HG03457 (cell line): ENCODE measurements around the gene RPE65.
A peak's percentile ranks its signal among the peaks of the same experiment; 100 is the strongest.
"Not testable (repeated sequence)": the region's sequence is repeated elsewhere in the genome, so short reads cannot be mapped to it uniquely, and the experiment has no call there.

ENCODE experiments used
- ATAC-seq: cut with Tn5 transposase; IDR thresholded peaks from one replicate; pipeline ENCODE4 v1.9.1; 2021; ENCODE audit warnings: moderate number of reproducible peaks; ENCODE audit not compliant: unreplicated experiment

Gene RPE65

DNA sequence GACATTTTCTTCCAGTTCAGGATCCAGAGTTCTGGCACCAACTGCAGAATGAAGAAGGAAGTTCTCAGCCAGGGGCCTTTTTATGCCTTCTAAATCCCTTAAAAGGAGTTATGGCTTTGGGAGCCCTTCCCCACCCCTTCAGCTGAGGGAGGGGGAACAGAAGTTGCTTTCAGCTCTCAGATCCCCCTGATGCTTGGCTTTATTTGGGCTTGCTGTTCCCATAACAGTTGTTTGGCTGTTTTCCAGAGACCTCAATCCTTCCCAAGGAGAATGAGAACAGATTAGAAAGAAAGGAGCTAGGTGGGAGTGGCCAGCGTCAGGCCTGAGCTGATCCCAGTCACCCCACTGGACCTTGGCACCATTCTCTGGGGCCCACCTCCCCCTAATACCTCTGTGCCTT is at the start of gene RPE65:
Gene RPE65, minus strand, starts transcription at position 54 of the 400 bp plus-strand sequence. Its CDS starts 49 bp downstream, at position 5.
- no peak for ATAC-seq

DNA sequence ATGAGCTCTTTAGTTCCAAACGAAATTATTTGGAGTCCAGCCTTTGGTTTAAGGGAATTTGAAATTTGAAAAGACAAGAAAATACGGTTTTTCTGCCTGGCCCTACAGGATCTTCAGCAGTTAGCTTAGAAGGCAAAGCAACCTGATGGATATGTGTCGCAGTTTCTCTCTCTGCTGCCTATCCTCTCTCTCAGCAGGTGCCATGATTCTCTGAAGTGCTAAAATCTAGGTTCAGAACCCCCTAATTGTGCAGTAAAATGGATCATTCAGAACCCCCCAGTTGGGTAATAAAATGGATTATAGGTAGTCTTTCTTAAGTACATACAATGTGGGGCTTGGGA is 47.6 kb upstream of the RPE65 start:
- no peak for ATAC-seq

DNA sequence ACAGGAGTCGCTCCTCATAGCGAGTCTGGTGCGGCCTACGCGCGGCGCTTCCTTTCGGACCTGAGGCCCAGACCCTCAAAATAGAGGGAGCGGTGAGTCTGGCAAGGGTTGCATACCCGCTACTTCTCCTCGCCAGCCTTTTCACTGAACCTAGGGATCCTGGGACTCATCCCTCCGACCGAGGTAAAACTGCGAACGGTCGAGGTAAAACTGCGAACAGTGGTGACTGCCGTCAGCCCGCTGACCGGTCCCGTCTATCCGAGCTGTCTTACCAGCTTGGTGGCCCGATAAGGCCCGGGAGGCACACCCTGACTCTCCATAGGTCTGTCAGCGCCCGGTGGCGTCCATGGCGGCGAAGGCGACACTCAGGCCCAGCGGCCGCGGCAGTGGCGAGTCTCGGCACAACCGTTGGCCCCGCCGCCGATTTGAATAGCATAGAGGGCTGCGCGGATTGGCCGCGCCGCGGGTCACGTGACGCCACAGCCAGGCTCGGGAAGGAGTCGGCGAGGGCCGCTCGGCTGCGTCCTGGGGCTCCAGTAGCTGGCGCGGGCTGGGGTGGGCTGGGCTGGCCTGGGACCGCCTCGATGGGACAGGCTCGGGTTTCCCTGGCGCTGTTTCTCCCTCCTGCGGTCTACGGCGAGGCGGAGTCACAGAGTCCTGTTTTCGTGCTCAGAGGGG is 47.1 kb upstream of the RPE65 start, which contains the start of gene DEPDC1:
Gene DEPDC1, minus strand, starts transcription at position 403 of the 678 bp plus-strand sequence. Its CDS starts 83 bp downstream, at position 320.
- ATAC-seq: peak; percentile 96

DNA sequence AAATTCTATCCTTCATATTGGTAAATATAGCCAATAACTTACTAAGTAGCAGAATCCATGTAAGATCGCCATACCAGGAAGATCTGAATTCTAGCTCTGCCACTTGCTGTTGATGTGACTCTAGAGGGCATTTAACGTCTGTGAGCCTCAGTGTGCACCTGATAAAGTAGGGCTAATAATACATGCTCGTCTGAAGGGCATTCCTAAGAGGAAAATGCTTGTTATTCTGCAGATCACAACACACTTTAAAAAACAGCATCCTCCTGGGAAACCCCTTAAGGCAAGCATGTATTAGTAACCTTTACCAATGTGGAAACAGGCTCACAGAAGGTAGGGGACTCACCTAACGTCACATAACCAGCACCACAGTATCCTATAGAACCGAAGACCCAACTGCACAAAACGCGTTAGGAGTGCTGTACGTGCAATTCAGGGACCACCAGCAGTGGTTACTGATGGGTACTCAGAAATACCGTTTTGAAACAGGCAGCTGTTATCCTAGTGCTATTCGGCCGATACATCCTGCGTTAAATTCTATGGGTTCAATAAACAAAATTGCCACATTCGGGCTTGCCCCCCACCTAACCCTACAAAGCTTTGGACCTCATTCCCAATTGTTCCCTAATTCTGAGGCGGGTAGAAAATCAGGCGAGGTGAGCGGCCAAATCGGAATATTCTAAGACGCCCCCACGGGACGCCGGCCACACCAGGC is 46.4 kb upstream of the RPE65 start:
- ATAC-seq: no peak

DNA sequence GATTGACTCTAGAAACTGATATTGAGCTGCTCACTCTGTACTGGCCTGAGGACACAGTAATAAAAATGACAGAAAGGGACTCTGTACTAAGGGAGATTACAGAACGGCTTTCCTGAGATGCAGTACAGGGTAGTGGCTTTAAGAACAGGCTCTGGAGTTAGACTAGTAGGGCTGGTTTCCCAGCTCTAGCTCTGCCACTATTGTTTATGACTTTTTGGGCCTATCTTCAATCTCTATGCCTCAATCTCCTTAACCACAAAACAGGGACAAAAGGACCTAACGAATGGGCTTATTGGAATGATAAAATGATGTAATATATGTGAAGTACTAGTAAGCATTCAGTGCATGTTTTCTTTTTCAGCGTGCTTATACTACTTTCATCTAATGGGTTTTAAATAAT is 45.8 kb upstream of the RPE65 start:
- no peak for ATAC-seq

DNA sequence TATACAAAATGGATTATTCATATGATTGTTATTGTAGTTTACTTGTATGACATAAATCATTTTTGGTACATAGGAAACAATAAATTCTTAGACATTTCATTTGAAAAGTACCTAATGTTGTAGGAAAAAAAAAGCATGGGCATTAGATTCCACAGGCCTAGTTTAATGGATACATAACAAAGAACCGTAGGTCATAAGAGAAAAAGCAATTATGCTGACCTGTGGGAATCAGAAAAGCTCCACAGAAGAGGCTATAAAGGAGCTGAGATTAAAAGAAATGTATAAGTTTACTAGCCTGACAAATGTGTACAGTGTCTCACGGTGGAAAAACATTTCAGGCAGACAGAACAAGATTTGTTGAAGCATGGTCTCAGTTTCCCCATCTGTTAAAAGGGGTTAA is 43.4 kb upstream of the RPE65 start:
- no peak for ATAC-seq

DNA sequence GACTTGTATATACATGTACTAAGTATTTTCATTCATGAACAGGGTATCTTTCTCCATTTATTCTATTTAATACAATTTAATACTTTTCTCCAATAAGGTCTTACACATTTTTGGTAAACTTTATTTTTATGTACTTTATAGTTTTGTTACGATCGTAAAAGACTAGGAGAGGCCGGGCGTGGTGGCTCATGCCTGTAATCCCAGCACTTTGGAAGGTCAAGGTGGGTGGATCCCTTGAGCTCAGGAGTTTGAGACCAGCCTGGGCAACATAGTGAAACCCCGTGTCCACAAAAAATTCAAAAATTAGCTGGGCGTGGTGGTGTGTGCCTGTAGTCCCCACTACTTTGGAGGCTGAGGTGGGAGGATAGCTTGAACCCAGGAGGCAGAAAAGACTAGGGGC is 42.5 kb upstream of the RPE65 start:
- not testable (repeated sequence) for ATAC-seq

DNA sequence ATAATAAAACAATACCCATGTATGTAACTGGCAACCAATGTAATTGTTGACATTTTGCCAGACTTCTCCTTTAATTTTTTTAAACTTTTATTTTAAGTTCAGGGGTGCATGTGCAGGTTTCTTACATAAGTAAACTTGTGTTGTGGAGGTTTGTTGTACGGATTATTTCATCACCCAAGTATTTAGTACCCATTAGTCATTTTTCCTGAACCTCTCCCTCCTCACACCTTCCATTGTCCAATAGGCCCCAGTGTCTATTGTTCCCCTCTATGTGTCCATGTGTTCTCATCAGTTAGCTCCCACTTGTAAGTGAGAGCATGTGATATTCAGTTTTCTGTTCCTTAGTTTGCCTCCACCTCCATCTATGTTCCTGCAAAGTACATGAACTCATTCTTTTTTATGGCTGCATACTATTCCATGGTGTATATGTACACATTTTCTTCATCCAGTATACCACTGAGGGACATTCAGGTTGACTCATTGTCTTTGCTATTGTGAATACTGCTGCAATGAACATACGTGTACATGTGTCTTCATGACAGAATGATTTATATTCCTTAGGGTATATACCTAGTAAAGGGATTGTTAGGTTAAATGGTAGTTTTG is 40.4 kb upstream of the RPE65 start:
- ATAC-seq: no peak

DNA sequence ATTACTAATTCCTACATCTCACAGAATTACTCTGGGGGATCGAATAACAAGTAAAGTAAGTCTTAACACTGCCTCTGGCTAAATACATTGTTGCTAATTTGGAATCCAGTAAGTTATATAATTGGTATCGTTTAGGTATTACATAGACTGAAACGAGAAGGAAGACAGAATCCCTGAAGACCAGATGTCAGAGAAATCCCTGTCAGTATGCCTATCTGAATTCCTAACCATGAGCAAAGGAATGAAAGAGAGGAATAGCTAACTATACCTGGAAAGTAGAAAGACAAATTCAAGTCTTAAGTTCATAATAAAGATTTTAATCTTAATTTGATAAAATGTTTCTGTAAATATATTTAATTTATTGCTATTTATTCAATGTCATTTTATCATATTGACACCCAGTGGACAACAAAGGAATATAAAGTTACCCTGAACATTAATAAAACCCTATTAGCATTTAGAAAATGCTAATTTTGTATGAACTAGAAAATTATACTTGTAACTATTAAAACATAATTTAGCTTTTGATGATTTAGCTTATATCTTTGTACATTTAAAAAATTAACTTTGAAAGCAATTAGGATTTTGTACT is 35.8 kb upstream of the RPE65 start:
- ATAC-seq: no peak

DNA sequence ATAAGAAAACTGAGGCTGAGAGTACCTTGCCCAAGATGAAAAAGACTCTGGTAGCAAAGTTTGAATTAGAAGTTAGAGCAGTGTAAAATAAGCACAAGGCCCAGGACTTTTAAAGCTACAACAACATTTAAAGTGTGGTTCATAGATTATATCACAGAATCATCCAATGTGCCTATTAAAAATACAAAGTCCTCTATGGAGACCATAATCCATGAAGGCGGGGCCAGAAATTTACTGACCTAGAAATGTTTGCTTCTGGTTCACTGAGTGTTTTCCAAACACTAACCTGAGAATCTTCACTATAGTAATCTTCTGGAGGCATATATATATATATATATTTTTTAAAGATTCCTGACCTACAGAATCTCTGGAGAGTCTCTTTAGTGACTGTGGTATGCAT is 34.9 kb upstream of the RPE65 start:
- ATAC-seq: no peak

DNA sequence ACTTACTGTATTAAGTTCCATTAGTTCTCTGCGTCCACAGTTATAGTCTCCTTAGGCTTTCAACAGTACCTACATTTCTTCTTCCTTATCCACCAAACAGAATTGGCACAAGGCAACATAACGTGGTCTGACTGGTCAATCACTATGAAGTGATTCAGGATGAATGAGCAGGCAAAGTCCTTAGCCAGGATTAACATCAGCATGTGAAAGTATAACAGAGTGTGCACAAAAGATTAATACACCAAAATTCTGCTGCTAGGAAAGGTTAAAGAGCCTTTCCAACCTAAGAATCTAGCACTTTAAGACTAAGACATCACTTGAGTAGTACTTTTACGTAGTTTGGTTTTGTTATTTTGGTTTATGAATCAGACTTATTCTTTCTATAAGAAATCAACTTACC is 31.3 kb upstream of the RPE65 start:
- ATAC-seq: no peak

DNA sequence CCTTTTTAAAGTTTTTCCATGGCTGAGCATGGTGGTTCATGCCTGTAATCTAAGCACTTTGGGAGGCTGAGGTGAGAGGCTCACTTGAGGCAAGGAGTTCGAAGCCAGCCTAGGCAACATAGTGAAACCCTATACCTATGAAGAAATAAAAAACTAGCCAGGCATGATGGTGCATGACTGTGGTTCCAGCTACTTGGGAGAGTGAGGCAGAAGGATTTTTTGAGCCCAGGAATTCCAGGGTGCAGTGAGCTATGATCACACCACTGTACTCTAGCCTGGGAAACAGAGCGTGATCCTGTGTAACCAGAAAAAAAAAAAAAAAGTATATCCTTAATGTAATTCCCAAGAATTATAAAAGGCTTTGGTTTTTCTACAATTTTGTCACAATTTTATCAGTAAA is 29.7 kb upstream of the RPE65 start:
- ATAC-seq: no peak

DNA sequence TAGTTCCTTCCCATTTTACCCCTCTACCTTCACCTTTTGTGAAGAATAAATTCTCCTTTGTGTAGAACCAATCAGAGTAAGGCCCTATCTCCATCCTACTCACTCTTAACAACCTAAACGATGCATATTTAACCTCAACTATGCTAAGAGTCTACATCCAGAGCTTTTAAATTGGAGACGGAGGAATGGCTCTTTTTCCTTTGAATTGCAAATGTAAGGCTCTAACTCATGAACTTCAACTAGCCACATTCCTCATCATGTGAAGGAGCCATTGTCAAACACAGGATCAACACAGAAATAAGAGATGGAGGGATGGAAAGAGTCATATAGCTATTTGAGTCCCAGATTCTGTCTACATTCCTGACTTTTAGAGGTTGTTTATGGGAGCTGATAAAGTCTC is 28.9 kb upstream of the RPE65 start:
- no peak for ATAC-seq

DNA sequence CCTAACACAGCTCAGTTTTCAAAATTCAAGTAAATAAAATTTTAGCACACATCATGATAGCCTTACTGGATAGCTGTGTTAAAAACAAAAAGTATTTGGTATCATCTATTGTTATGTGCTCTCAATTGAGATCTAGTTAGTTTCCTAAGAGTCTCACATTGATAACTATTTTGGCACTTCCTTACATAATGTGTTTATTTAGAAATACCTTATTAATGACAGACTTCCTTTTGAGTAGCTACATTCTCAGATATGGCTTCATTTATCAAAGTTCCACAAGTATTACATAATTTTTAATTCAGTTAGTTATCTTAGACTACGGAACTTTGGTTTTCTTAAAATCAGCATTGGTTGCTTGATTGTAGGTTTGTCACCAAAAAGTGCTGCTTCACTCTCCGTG is 26.9 kb upstream of the RPE65 start:
- not testable (repeated sequence) for ATAC-seq

DNA sequence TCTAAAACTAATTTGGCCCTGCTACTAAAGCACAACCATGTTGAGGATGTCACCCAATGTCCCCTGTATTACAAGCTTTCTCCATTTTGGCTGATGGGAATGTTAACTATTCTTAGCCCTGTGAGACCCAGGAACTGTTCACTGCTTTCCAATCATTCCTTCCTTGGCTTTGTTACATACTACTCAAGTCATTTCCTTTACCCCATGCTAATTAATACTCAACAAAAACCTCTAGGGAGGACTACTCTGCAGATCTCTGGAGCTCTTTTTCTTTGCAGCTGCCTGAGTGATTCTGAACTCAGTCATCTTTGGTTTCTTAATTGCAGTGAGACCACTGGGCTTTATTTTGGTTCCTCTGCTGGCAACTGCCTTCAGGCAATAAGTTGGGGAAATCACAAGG is 23.3 kb upstream of the RPE65 start:
- ATAC-seq: no peak

DNA sequence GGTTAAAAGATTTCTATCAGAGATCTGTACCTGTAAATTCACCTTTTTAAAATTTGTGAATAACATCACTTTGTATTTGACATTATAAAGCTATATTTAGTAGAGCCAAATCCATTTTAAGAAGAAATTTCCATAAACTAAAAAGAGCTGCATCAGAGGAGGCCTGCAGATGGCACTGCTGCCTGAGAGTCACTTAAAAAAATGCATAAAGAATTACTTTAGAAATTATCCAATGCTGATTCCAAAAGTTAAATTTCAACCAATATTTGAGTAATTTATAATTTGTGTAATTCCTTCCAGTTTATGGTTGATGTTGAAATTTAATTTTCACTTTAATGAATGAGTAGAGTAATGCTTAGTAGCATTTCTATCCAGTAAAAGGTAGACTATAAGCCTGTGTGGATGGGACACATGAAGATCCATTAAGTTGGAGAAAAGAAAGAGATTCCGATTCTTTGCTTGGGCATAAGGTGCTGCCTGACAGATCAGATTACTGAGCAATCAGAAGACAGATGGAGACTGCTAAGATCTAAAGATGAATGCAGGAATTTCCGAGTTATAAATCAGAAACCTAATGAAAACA is 20.7 kb upstream of the RPE65 start:
- ATAC-seq: no peak

DNA sequence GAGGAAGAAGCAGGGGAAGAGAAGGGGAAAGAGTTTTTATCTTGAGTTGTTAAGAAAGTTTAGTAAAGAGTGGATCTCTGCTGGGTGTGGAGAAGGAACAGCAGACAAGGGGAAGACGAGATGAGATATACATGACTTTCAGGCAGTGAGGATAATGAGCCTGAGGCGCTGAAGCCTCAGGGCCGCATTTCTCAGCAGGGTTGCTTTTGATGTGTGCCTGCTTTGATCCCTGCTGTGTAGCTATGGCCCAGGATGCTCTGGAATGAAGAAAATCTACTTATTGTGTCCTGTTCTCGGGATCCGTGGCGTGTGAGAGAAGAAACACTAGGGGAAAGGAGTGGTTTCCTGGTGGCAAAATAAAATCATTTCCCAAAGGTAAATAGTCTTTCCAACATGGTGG is 15.1 kb upstream of the RPE65 start:
- no peak for ATAC-seq

DNA sequence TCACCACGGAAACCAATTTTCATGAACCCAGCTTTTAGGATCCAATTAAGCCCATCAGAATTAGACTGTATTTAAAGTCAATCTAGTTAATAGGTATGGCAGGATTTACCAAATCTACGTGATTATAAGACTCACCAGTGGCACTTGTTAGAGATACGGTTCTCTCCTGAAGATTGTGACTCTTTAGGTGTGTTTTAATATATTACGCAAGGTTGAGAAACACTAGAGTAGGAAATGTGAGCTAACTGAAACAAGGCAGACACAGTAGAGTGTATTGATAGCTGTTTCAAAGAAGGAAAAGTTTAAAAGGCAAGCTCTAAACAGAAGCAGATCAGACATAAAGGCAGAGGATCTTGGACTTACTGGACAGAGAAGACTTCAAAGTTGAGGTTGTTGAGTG is 11.2 kb upstream of the RPE65 start:
- no peak for ATAC-seq

DNA sequence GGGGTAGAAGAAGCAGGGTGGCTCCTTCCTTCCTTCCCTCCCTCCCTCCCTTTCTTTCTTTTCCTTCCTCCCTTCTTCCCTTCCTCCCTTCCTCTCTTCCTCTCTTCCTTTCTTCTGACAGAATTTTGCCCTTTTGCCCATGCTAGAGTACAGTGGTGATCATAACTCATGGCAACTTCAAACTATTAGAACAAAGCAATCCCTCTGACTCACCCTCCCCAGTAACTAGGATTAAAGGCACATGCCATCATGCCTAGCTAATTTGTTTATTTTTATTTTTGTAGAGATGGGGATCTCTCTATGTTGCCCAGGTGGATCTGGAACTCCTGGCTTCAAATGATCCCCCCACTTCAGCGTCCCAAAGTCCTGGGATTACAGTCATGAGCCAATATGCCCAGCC is 10.0 kb upstream of the RPE65 start:
- ATAC-seq: no peak

DNA sequence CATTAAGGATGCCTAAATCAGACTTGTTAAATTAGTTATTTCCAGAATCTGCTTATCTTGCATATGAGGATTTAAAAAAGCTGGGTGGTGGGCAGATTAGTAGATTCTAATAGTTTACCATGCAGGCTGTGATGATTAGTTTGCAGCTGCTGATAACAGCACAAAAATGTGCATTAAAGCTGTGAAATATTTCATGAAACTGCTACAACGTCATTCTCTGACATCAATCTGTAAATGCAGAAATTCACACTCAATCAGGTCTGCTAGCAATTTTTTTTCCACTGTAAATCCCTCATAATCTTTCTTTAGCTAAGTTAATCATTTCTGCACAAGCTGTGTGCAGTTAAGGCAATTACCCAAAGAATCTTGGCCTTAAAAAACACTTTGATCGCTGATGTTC is 9.3 kb upstream of the RPE65 start:
- no peak for ATAC-seq

DNA sequence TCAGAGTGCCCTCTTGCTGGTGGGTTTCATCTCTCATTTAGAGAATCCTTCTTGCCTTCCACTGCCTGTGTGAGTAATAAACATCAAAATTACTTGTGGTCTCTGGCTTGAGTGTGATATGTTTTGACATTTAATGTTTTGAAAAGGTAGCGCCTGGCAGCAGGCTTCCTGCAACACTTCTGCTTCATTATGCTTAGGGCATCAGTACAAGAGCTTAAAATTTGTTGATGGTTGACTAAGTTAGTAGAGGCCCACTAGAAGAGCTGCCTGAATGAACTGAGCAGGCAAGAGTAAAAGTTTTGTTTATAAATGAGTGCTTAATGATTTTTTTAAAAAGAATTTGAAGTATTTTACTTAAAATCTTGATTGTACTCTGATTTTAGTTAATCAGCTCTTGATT is 6.4 kb upstream of the RPE65 start:
- no peak for ATAC-seq

DNA sequence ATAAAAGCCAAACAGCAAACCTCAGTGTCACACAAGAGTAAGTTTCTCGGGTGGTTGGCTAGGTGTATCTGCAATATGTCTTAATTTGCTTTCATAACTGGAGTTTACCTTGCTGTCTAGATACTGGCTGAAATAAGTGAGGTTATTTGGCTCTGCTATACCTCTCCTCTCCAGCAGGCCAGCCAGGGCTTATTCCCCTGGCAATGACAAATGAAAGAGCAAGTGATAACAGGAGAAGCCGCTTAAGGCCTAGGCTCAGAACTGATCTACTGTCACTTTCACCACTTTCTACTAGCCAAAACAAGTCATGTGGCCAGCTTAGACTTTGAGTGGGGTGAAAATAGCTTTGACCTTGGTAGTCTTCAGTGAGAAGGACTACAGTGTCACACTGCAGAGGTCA is 4.8 kb upstream of the RPE65 start:
- no peak for ATAC-seq
